Tibial nerve (tissue), 4 donors: ENCODE results near the gene YBX2. TPM values are rescaled to one million over a fixed set of nuclear protein-coding genes. Genes with fewer than 3 reads are reported as not detected.

Source experiments
- DNase-seq, 2 donors: peaks; one replicate each; pipeline ENCODE4 v3.0.0-alpha.2; 2019; ENCODE audit warnings: low spot score in 2 of 2
- H3K27ac ChIP-seq, 4 donors: fragments of 200-600 bp; sonication (generic) in 3 of 4; one replicate each; pipeline ENCODE4 v1.5.1; 2017 to 2019; ENCODE audit warnings: mild to moderate bottlenecking in 1 of 4
- H3K27me3 ChIP-seq, 2 donors: fragments of 200-600 bp; sonication (generic) in 1 of 2; one replicate each; pipeline versions ENCODE4 v1.5.1 to v1.6.0; 2017 to 2019
- H3K36me3 ChIP-seq, 3 donors: fragments of 200-600 bp; sonication (generic); one replicate each; pipeline ENCODE4 v1.5.1; 2018 to 2019
- H3K4me1 ChIP-seq, 4 donors: fragments of 200-600 bp; sonication (generic) in 3 of 4; one replicate each; pipeline ENCODE4 v1.5.1; 2017 to 2019
- H3K4me3 ChIP-seq, 4 donors: fragments of 200-600 bp; sonication (generic) in 3 of 4; one replicate each; pipeline ENCODE4 v1.5.1; 2017 to 2019; ENCODE audit warnings: mild to moderate bottlenecking in 1 of 4, moderate library complexity in 1 of 4
- H3K9me3 ChIP-seq, 4 donors: fragments of 200-600 bp; sonication (generic) in 3 of 4; one replicate each; pipeline ENCODE4 v1.5.1; 2017 to 2019
- EP300 ChIP-seq, 2 donors: sonication (generic); formaldehyde crosslinking; IDR thresholded peaks; one replicate each; pipeline ENCODE4 v1.6.1; 2017; ENCODE audit warnings: antibody characterized with exemption in 2 of 2, mild to moderate bottlenecking in 1 of 2
- POLR2A ChIP-seq, 2 donors: fragments of 450-650 bp; IDR thresholded peaks; one replicate each; pipeline ENCODE4 v1.6.1; 2017; ENCODE audit warnings: antibody characterized with exemption in 2 of 2, mild to moderate bottlenecking in 2 of 2, moderate library complexity in 2 of 2
- WGBS, 2 donors: methylation state at CpG; one replicate each; pipeline ENCODE4 v1.1.5; 2018; 5-methylcytosine and 5-hydroxymethylcytosine counted together
- total RNA-seq, 4 donors: library from RNA; depleted of rRNA; stranded (reverse); fragments of >200 nt; gene quantifications; one replicate each; pipeline ENCODE4 v1.1.0, GENCODE V29; 2016
- TF ChIP-seq, protein P1 (sequence below), 5 experiments: fragments of 200-600 bp in 3 of 5; fragments of 450-650 bp in 2 of 5; sonication (generic) in 3 of 5; IDR thresholded peaks; one replicate each; pipeline ENCODE4 v1.5.1; 2016 to 2019; ENCODE audit warnings: antibody characterized with exemption in 5 of 5, mild to moderate bottlenecking in 3 of 5, moderate library complexity in 2 of 5

YBX2 gene
- total RNA-seq, 4 donors from 2014 or later = under 0.01 to 2.1 (median 0.52) TPM

DNA sequence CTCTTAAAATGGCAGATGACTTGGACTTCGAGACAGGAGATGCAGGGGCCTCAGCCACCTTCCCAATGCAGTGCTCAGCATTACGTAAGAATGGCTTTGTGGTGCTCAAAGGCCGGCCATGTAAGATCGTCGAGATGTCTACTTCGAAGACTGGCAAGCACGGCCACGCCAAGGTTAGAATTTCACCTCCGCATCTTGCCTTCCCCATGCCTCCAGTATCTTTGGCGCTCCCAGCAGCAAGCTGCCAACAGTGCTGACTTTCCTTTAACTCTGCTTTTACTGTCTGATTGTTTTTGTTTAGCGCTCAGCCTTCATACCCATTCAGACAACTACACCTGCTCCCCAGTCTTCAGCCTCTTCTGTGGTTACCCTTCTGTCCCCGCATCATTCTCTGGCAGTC lies 15.2 kb upstream of the YBX2 start:
- Histone ChIP-seq H3K9me3 (no peaks in the 10 kb centered on the region), H3K27me3 (no peaks in the 10 kb centered on the region), H3K27ac (peak overlapping the region in 2 of 4 donors; percentile 99), H3K4me3 (no peak overlapping the region), H3K4me1 (peaks cover 0 to 64% (median 37%) of the 10 kb centered on the region in 4 donors), H3K36me3 (peaks cover 7 to 48% (median 28%) of the 10 kb centered on the region in 3 donors)
- TF ChIP-seq EP300 (IDR thresholded peaks at IDR 0.05) (no peak), POLR2A (IDR thresholded peaks at IDR 0.05) (no peak)
- TF ChIP-seq, protein P1, sequence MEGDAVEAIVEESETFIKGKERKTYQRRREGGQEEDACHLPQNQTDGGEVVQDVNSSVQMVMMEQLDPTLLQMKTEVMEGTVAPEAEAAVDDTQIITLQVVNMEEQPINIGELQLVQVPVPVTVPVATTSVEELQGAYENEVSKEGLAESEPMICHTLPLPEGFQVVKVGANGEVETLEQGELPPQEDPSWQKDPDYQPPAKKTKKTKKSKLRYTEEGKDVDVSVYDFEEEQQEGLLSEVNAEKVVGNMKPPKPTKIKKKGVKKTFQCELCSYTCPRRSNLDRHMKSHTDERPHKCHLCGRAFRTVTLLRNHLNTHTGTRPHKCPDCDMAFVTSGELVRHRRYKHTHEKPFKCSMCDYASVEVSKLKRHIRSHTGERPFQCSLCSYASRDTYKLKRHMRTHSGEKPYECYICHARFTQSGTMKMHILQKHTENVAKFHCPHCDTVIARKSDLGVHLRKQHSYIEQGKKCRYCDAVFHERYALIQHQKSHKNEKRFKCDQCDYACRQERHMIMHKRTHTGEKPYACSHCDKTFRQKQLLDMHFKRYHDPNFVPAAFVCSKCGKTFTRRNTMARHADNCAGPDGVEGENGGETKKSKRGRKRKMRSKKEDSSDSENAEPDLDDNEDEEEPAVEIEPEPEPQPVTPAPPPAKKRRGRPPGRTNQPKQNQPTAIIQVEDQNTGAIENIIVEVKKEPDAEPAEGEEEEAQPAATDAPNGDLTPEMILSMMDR (IDR thresholded peaks at IDR 0.05) = no peak
- 88 to 95% methylated on average over 12 of the region's 12 CpGs for WGBS, 2 donors
- no peak for DNase-seq

- WGBS, 2 donors = 0 to 5% methylated on average over 14 of the region's 14 CpGs
- Histone ChIP-seq H3K9me3 (no peaks in the 10 kb centered on the region), H3K4me3 (peak overlapping the region; percentile 87 to 96 (median 92)), H3K27ac (peak overlapping the region; percentile 93 to 99 (median 98)), H3K27me3 (no peaks in the 10 kb centered on the region), H3K36me3 (peaks cover 7 to 44% (median 28%) of the 10 kb centered on the region in 3 donors), H3K4me1 (peaks cover 0 to 56% (median 29%) of the 10 kb centered on the region in 4 donors)
- peak; percentile 46 to 70 for DNase-seq
- TF ChIP-seq POLR2A (IDR thresholded peaks at IDR 0.05) (peak in 1 of 2 donors; percentile 23), EP300 (IDR thresholded peaks at IDR 0.05) (peak in 1 of 2 donors; percentile 56)
- TF ChIP-seq, protein P1 (IDR thresholded peaks at IDR 0.05) = no peak
Observed at GRCh38 chr17:7308625-7309433, 14.4 kb upstream of the YBX2 start.

- TF ChIP-seq EP300 (IDR thresholded peaks at IDR 0.05) (no peak), POLR2A (IDR thresholded peaks at IDR 0.05) (peak in 1 of 2 donors; percentile 66)
- TF ChIP-seq, protein P1 (IDR thresholded peaks at IDR 0.05) = peak in 1 of 5 experiments; percentile 14
- H3K4me1 ChIP-seq = peaks cover 0 to 47% (median 21%) of the 10 kb centered on the region in 4 donors
- H3K36me3 ChIP-seq = peaks cover 4 to 35% (median 28%) of the 10 kb centered on the region in 3 donors
- H3K4me3 ChIP-seq = peak overlapping the region; percentile 87 to 96 (median 92)
- H3K27me3 ChIP-seq = no peaks in the 10 kb centered on the region
- H3K9me3 ChIP-seq = no peaks in the 10 kb centered on the region
- WGBS, 2 donors = 0 to 1% methylated on average over 48 to 64 of the region's 104 CpGs
- peak overlapping the region; percentile 93 to 99 (median 98) for H3K27ac ChIP-seq
- no peak for DNase-seq
Observed at GRCh38 chr17:7307686-7308624, 13.5 kb upstream of the YBX2 start.

GRCh38 chr17:7306911-7307685 lies 12.7 kb upstream of the YBX2 start, which contains the start of gene EIF5A:
Gene EIF5A (plus strand): TSS chr17:7307628. CDS start chr17:7309636, 2,008 bp downstream.
- Histone ChIP-seq H3K4me1 (peaks cover 0 to 40% (median 18%) of the 10 kb centered on the region in 4 donors), H3K27ac (peak within 1 kb of the TSS; percentile 97 to 99 (median 98)), H3K36me3 (peaks cover 0 to 26% (median 21%) of the 10 kb centered on the region in 3 donors), H3K9me3 (no peaks in the 10 kb centered on the region), H3K27me3 (no peaks in the 10 kb centered on the region), H3K4me3 (peak within 1 kb of the TSS; percentile 87 to 96 (median 92))
- peak; percentile 89 to 98 for TF ChIP-seq EP300 (IDR thresholded peaks at IDR 0.05)
- TF ChIP-seq POLR2A (IDR thresholded peaks at IDR 0.05) = peak; percentile 78 to 92
- TF ChIP-seq, protein P1 (IDR thresholded peaks at IDR 0.05) = no peak
- 0% methylated on average over 54 to 60 of the region's 64 CpGs for WGBS, 2 donors
- DNase-seq = peak; percentile 98 to 99
